Stimulated activated CD4-positive, alpha-beta T cell treated with anti-CD3 and anti-CD28 coated beads, Interleukin-1b, Interleukin-23, amount 100 ng/mL, for 4 hours (primary cell): ENCODE data around the gene PHLDB3.
"Not testable (repeated sequence)": the region's sequence is repeated elsewhere in the genome, so short reads cannot be mapped to it uniquely, and the experiment has no call there.

ENCODE experiments used
- DNase-seq, 2 donors: peaks; one replicate each; pipeline ENCODE4 v3.0.0-alpha.2; 2020; ENCODE audit warnings: low read depth in 2 of 2

PHLDB3 gene

DNA sequence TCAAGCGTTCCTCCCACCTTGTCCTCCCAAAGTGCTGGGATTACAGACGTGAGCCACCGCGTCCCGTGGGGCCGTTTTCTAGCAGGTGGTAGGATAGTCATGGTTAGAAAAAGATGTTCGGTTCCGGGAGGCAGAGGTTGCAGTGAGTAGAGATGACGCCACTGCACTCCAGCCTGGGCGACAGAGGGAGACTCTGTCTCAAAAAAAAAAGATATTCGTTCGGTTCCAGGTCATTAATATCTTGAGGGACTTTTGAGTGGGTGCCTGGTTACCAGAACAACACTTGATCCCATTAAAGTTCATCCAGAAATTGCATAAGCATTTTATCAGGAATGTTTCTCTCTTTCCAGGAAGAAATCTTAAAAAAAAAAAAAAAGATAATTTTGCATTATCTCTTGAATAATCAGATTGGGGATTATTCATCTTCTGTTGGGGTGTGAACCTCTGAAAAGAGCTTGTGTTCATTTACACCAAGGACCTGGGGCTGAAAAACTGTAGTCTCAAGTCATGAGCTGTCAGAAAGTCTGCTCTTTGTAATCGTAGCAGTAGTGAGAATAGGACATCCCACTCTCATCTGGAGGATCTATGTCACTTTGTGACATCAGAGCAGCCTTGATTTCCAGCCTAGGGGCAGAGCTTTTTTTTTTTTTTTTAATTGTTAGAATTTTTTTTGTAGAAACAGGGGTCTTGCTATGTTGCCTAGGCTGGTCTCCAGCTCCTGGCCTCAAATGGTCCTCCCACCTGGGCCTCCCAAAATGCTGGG, 23.5 kb upstream of the PHLDB3 start:
- no peak for DNase-seq

DNA sequence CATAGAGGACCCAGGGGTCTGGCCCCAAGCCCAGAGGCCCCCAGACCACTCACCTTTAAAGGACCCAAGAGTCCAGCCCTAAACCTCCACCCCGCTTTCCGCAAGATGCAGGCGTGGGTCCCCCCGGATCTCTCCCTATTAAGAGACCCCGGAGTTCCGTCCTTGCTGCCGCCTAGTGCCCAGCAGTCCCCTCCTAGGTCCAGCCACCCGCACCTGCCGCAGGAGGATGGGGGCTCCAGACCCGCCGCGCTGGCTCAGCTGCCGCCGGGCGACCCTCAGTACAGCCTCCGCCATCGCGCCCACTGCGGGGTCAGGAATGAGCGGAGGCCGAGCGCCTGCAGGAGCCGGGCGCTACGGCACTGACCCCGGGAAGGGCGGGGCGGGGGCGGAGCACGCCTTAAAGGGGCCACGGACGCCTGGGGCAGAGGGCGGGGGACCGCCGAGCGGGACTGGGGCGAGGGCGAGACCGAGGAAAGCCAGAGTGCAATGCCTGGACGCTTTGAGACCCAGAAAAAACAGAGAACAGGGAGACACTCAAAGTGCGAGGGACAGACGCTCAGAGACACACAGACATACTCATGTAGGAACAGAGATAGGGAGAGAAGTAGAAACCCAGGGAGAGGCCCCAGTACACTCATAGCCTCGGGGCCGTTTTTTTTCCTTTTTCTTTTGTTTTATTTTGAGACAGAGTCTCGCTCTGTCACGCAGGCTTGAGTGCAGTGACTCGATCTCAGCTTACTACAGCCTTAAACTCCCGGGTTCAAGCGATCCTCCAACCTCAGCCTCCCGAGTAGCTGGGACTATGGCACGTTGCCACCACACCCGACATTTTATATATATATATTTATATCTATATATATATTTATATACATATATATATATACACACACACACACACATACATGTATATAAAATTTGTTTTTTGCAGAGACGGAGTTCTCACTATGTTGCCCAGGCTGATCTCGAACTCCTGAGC, 22.6 kb upstream of the PHLDB3 start, which contains the start of gene ETHE1:
TSS of gene ETHE1 (minus strand) at position 318 of the 976 bp plus-strand sequence. CDS start at position 294, 24 bp downstream.
- DNase-seq: peak in 1 of 2 donors; percentile 75

DNA sequence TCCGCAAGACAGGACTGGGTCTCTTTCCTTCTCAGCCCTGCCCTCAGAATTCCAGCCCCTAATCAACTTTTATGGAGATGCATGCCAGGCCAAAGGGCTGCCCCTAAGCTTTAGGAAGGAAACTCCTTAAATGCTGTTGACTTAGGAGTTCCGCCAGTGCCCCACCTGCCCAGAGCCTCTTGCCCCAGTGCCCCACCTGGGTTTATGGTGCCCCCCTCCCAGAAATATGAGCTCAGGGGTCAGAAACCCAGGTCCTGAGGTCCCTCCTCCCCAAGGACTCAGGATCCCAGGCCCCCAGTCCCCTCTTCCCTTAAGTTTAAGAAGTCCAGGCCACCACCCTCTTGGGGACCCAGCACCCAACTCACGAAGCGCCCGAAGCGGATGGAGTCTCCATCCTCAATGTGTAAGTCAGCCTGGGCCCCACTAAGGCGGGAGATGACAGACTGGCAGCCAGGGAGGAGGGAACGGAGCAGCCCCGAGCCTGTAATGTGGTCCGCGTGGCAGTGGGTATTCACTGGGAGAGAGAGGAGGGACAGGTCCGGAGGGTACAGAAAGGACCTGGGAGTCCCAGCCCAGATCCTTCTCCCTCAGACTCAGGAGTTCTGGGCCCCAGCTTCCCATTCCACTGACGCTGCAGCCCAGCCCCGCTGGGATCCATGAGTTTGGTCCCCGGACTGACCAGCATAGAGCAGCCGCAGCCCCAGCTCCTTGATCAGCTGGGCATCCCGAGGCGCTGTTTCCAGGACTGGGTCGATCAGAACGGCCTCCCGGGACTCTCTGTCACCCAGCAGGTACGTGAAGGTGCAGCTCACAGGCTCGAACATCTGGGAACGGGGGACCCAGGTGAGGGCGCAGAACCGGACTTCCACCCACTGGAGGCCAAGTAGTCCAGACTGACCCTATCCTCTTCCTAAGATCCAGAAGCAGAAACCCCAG, 21.6 kb upstream of the PHLDB3 start:
- no peak for DNase-seq

DNA sequence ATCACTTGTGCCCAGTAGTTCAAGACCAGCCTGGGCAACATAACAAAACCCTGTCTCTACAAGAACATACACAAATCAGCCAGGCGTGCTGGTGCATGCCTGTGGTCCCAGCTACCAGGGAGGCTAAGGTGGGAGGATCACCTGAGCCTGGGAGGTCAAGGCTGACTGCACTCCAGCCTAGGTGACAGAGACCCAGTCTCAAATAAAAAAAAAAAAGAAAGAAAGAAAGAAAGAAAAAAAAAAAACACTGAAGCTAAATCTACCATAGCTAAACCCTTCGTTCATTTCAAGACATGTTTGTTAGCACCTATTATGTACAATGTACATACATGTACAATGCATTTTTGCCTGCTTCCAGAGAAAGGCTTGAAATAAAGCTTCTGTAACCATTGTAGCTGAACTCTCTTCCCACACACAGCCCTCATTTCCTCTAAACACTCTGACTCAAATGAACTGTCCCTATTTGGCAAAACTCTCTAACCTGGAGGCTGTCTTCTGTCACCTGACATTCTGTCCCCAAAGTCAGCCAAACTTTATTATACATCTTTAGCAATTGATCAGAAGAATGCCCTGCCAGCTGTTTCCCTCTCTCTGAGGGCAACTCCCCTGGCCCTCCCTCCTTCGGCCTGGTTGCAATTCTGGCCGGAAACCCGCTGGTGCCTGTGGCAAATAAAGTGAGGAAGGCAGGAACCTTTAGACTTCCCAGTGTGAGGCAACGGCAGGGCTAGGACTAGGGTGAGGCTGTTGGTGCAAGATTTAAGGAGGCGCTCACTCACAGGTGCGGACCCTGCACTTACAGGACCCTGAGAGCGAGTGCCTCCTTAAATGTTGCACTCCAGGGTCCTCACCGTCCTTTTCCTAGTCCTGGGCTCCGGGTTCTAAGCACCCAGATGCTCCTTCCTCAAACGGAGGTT, 20.6 kb upstream of the PHLDB3 start:
- peak in 1 of 2 donors; percentile 18 for DNase-seq

DNA sequence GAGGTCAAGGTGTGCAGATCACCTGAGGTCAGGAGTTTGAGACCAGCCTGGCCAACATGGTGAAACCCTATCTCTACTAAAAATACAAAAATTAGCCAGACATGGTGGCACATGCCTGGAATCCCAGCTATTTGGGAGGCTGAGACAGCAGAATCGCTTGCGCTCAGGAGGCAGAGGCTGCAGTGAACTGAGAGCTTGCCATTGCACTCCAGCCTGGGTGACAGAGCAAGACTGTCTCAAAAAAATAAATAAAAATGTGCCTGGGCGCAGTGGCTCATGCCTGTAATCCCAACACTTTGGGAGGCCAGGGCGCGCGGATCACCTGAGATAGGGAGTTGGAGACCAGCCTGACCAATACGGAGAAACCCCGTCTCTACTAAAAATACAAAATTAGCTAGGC, 19.1 kb upstream of the PHLDB3 start:
- not testable (repeated sequence) for DNase-seq

DNA sequence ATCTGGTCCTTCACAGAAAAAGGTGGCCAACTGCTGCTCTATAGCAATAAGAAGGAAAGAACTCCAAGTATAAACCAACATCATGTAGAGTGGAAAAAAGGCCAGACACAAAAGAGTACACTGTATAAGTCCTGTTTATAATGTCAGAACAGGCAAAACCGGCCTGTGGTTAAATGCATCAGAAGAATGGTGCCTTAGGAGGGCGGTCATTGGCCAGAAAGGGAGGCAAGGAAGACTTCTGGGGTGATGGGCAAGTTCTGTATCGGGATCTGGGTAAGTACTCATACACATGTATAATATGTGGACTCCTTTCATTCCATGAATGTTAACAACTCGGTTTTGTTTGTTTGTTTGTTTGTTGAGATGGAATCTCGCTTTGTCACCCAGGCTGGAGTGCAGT, 18.4 kb upstream of the PHLDB3 start:
- no peak for DNase-seq

DNA sequence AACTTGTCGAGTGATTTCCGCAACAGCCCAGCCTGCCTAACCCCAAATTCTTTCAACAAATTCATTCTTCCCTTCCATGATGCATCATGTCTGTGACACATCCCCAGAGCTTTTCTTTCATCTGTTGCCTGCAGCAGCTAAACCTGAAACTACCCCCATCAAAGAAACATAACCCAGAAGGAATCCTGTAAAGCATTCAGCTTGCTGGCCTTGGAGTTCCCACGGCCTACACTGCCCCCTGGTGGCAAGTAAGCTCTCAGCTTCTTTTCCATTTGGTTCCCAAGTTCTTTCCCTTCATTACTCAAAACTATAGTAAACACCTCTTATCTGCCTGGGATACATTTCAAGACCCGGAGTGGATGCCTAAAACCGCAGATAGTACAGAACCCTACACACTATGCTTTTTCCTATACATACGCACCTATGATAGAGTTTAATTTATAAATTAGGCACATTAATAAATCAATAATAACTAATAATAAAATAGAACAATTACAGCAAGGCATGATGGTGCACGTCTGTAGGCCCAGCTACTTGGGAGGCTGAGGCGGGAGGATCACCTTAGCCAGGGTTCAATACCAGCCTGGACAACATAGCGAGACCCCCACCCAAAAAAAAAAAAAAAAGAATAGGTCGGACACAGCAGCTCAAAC, 15.0 kb upstream of the PHLDB3 start:
- peak; percentile 75 to 79 for DNase-seq

DNA sequence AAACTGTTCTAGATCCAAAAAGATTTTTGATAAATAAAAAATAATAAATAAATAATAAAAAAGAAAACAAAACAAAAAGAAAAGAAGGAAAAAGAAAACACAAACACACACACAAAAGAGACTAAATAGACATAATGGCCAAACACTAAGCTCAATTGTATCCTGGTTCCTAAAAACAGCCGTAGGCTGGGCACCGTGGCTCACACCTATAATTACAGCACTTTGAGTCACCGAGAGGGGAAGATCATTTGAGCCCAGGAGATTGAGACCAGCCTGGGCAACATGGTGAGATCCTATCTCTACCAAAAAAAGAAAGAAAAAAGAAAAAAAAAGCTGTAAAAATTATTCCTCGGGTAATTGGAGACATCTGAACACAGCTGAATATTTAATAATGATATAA, 13.5 kb upstream of the PHLDB3 start:
- DNase-seq: no peak

DNA sequence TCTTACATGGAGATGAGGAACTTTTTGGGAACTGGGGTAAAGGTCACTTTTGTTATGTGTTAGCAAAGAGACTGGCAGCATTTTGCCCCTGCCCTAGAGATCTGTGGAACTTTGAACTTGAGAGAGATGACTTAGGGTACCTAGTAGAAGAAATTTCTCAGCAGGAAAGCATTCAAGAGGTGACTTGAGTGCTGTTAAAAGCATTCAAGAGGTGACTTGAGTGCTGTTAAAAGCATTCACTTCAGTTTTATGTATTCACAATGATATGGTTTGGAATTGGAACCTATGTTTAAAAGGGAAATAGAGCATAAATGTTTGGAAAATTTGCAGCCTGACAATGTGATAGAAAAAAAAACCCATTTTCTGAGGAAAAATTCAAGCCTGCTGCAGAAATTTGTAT, 7.9 kb upstream of the PHLDB3 start:
- not testable (repeated sequence) for DNase-seq

DNA sequence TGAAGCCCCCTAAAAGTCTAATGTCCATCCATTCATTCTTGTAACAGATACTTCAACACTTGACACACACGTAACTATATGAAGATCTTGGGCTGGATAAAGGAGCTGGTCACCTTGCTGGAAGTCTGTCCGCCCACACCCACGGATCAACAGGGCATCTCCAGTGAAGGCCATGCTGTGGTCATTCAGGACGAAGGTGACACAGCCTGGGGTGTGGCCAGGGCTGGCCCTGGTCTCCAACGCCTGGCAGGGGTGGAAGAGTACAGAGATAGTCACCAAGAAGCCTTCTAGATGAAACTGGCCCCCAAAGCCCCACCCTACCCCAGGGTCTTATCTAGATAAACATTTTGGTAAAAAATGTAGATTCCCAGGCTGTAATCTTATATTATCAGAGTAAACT, 6.8 kb upstream of the PHLDB3 start:
- no peak for DNase-seq

DNA sequence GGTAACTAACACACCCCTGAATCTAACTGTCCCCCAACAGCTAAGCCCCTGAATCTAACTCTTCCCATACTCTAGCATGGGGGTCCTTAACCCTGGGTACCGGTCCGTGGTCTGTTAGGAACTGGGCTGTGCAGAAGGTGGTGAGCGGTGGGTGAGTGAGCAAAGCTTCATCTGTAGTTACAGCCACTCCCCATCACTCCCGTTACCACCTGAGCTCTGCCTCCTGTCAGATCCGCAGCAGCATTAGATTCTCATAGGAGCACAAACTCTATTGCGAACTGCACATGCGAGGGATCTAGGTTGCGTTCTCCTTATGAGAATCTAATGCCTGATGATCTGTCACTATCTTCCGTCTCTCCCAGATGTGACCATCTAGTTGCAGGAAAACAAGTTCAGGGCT, 6.2 kb upstream of the PHLDB3 start:
- no peak for DNase-seq

DNA sequence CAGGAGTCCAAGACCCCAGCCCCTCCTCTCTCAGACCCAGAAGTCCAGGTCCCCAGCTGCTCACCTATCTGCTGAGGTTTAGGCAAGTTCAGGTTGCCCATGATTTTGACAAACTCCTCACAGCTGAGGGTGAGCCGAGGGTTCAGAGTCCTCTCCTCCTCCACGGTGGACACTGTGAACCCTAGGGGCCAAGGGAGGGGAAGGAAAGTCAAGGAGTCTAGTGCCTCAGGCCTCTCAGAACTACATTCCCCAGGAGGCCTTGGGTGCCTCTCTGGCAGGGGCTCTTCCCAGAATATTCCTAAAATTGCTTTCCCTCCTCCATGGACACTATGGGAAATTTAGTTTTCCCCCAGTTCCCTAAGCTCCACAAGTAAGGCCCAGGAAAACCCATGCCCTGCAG, 3.3 kb upstream of the PHLDB3 start:
- no peak for DNase-seq

DNA sequence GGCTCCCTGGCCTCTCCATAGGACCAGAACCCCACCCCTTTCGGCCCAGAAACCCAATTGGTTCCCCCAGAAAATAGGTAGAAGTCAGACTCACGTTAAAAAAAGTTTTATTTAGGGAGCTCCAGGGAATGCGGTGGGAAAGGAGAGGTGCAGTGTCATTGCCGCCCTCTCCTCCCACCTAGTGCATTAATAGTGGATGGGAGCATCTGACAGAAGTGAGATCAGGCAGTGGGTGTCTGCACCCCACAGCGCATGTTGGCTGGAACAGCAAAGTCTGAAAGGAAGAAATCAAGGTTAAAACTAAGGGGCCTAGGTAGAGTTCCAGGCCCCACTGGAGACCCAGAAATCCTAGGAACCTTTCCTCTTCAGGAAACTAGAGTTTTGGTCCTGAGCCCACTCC, 2.1 kb upstream of the PHLDB3 start:
- no peak for DNase-seq

DNA sequence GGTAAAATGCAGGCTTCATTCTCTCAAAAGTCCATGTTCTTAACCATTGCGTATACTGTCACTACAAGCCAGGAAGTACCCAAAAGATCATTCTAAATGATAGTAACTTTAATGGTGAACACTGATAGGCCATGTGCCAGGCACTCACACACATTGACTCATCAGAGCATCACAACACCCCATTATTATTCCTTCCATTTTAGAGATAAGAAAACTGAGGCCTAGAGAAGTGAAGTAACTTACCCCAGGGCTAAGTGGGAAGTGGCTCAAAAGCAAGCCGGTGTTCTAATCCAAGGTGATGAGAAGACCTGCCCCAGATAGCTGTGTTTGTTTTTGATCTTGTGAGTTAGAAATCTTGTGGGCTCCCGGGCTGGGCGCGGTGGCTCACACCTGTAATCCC, 1.4 kb upstream of the PHLDB3 start:
- DNase-seq: no peak

DNA sequence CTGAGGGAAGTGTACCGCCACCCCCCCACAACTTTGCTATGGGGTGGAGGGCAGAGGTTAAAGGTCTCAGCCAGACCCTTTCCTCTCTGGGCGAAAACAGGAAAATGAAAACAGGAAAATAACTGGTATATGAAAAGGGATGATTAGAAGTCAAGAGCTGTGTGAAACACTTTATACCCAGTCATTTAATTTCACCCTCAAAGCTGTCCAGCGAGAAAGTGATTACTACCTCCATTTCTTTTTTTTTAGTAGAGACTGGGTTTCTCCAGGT, 575 bp upstream of the PHLDB3 start:
- DNase-seq: no peak

DNA sequence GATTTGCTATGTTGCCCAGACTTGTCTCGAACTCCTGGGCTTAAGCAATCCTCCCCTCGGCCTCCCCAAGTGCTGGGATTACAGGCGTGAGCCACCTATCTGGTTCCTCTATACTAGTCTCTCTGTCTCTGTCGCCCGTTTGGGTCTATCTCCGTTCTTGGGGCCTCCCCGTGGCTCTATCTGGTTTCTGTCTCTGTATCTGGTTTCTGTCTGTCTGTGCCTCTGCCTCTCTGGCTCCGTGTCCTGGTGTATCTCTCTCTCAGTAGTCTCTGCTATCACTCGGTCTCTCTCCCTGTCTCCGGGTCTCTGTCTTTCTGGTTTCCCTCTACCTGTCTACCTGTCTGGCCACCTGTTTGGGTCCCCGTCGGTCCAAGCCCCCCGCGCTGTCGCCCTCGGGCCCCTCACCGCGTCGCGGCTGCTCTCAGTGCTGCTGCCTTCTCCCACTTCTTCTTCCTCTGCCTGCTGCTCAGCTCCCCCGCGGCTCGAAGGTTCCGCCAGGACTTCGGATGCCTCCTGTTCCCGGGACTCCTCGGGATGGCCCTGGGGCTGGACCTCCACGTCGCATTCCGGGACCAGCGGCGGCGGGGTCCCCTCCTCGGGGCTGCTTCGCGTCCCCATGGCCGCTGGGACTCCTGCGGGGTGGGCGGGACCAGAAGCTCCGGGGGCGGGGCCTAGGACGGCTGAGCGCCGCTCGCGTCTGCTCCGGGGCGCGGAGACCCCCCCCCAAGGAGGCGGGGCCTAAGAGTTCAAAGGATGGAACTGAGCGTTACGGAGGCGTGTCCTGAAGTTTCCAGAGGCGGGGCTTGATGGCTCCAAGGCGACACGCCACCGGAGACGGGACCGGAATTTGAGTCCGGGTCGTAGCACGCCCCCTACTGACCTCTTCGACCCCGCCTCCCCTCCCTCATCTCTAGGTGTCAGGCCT, 783 bp downstream of the PHLDB3 start:
- DNase-seq: peak; percentile 100

DNA sequence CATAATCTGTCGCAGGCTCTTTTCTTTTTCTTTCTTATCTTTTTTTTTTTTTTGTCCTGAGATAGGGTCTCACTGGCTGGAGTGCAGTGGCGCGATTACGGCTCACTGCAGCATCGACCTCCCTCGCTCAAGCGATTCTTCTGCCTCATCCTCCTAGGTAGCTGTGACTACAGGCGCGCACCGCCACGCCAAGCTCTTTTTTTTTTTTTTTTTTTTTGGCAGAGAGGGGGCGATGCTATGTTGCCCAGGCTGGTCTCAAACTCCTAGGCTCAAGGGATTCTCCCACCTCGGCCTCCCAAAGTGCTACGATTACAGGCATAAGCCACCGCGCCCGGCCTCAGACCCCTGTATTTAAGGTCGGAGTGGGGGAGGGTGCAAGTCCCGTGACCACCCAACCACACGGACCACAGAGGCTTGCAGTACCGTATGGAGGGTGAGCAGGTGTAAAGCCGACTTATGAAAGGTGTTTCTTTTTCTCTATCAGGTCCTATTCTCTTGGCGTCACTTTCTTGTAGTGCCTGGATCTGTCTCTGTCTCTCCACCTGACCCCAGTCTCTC, 2.0 kb downstream of the PHLDB3 start:
- no peak for DNase-seq

DNA sequence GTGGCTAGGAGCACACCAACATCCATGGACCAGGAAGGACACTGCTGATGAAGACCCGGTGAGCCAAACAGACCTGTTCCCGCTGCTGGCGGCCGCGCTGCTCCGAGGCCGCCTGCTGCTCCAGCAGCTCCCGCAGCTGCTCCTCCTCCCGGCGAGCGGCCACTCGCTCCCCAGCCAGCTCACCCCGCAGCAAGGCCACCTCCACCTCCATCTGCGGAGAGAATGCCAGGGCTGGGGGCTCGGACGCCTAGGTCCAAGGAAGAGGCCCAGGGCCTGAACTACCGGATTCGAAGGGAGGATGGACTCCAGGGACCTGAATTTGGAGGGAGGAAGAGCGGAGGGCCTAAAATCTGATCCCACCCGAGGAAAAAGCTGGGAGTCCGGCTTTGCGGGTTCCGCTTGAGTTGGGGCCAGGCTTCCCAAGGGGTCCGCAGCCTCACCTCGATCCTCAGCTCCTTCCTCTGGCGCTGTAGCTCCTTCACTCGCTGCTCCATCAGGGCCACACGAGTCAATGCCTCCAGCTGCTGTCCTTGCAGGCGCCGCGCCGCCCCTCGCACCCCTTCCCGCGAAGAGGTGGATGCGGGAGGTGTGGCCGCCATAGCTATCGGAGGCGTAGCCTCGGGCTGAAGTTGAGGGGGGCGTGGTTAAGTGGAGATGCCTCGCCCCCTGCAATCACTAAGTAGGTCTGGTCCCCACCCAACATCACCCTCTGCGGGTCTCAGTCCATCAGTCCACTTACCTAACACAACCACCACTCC, 2.7 kb downstream of the PHLDB3 start:
- DNase-seq: no peak
